Endodermal cell (in vitro differentiated cells): ENCODE data around the gene TAF4B. TPM values are rescaled to one million over a fixed set of nuclear protein-coding genes. Genes with fewer than 3 reads are reported as not detected.

Source experiments
- DNase-seq: peaks from one replicate; pipeline ENCODE4 v3.0.0-alpha.2; 2017
- H3K27ac ChIP-seq: 2 replicates; pipeline ENCODE4 v1.5.1; 2013; ENCODE audit warnings: mild to moderate bottlenecking, low read depth, low read length, moderate library complexity
- H3K27me3 ChIP-seq: 2 replicates; pipeline ENCODE4 v1.6.1; 2013; ENCODE audit warnings: mild to moderate bottlenecking, low read length, moderate library complexity; ENCODE audit not compliant: insufficient read depth, control insufficient read depth, poor library complexity, severe bottlenecking
- H3K36me3 ChIP-seq: 2 replicates; pipeline ENCODE4 v1.7.0; 2013; ENCODE audit warnings: mild to moderate bottlenecking, low read length, moderate library complexity; ENCODE audit not compliant: control insufficient read depth, insufficient read depth
- H3K4me1 ChIP-seq: one replicate; pipeline ENCODE4 v1.7.0; 2013; ENCODE audit warnings: low read length; ENCODE audit not compliant: control insufficient read depth, insufficient read depth
- H3K4me3 ChIP-seq: 2 replicates; pipeline ENCODE4 v1.5.1; 2013; ENCODE audit warnings: mild to moderate bottlenecking, low read length, moderate library complexity
- H3K9ac ChIP-seq: 2 replicates; pipeline ENCODE4 v1.6.1; 2013; ENCODE audit warnings: mild to moderate bottlenecking, low read length, moderate library complexity; ENCODE audit not compliant: poor library complexity, severe bottlenecking; ENCODE audit errors: extremely low read depth
- H3K9me3 ChIP-seq: 2 replicates; pipeline ENCODE4 v1.6.1; 2013; ENCODE audit warnings: mild to moderate bottlenecking, low read length, moderate library complexity; ENCODE audit not compliant: control insufficient read depth
- H3K27ac Mint-ChIP-seq: 2 replicates; pipeline ENCODE4 v1.8.0; 2020; ENCODE audit warnings: mixed read lengths
- H3K27me3 Mint-ChIP-seq: 2 replicates; pipeline ENCODE4 v1.8.0; 2021; ENCODE audit warnings: mild to moderate bottlenecking, mixed read lengths; ENCODE audit not compliant: insufficient read depth
- H3K36me3 Mint-ChIP-seq: 2 replicates; pipeline ENCODE4 v1.8.0; 2020; ENCODE audit warnings: low read depth, mixed read lengths
- H3K4me1 Mint-ChIP-seq: 2 replicates; pipeline ENCODE4 v1.8.0; 2020; ENCODE audit warnings: mixed read lengths
- H3K4me3 Mint-ChIP-seq: 2 replicates; pipeline ENCODE4 v1.8.0; 2020; ENCODE audit warnings: mild to moderate bottlenecking, moderate library complexity, mixed read lengths
- H3K9me3 Mint-ChIP-seq: 2 replicates; pipeline ENCODE4 v1.8.0; 2020; ENCODE audit warnings: mild to moderate bottlenecking, mixed read lengths
- CTCF ChIP-seq: fragments of 200-600 bp; sonication (generic); conservative IDR thresholded peaks from 2 replicates; pipeline ENCODE4 v1.5.0; 2021; ENCODE audit warnings: antibody characterized with exemption, mild to moderate bottlenecking
- WGBS, 2 experiments: methylation state at CpG; one replicate each; pipeline versions ENCODE4 v1.1.5 to v1.1.7; 2013; ENCODE audit warnings: missing lambda C conversion rate in 2 of 2, mixed read lengths in 1 of 2; ENCODE audit not compliant: insufficient coverage in 1 of 2, insufficient read length in 1 of 2; 5-methylcytosine and 5-hydroxymethylcytosine counted together
- total RNA-seq, 2 donors: library from RNA; stranded (reverse); fragmentation: NEBNext Ultra II Directional in 1 of 2; extraction: Animal tissue kit (Norgen Biotek cat#: 25700) in 1 of 2; gene quantifications; 2 replicates in 1 of 2; 3 replicates in 1 of 2; pipeline ENCODE4 v1.2.1, GENCODE V29; 2021

TAF4B gene
- total RNA-seq, 2 donors from 2014 or later: 6.9 to 7.7 TPM

GRCh38 chr18:26438980-26439379 is 212.7 kb downstream of the TAF4B start:
- Mint-ChIP-seq H3K4me1 (no peaks in the 10 kb centered on the region), H3K27me3 (peaks cover 11% of the 10 kb centered on the region), H3K4me3 (no peak overlapping the region), H3K27ac (no peak overlapping the region), H3K36me3 (no peaks in the 10 kb centered on the region), H3K9me3 (no peaks in the 10 kb centered on the region)
- H3K27ac ChIP-seq: no peak overlapping the region
- no peak for DNase-seq
- H3K4me3 ChIP-seq: no peak overlapping the region
- 82 to 92% methylated on average over 3 to 5 of the region's 5 CpGs for WGBS, 2 experiments
- H3K4me1 ChIP-seq: no peaks in the 10 kb centered on the region
- no peak overlapping the region for H3K9ac ChIP-seq
- no peaks in the 10 kb centered on the region for H3K27me3 ChIP-seq
- TF ChIP-seq CTCF: no peak
- H3K9me3 ChIP-seq: peaks cover 2% of the 10 kb centered on the region
- no peaks in the 10 kb centered on the region for H3K36me3 ChIP-seq

- WGBS, 2 experiments: 96 to 100% methylated on average over 2 to 4 of the region's 4 CpGs
- TF ChIP-seq CTCF: no peak
- Histone ChIP-seq H3K9ac (no peak overlapping the region), H3K4me3 (no peak overlapping the region), H3K36me3 (no peaks in the 10 kb centered on the region), H3K4me1 (no peaks in the 10 kb centered on the region), H3K9me3 (peaks cover 5% of the 10 kb centered on the region), H3K27me3 (no peaks in the 10 kb centered on the region), H3K27ac (no peak overlapping the region)
- no peaks in the 10 kb centered on the region for H3K4me1 Mint-ChIP-seq
- H3K27me3 Mint-ChIP-seq: peaks cover 11% of the 10 kb centered on the region
- no peaks in the 10 kb centered on the region for H3K36me3 Mint-ChIP-seq
- no peaks in the 10 kb centered on the region for H3K9me3 Mint-ChIP-seq
- no peak for DNase-seq
- no peak overlapping the region for H3K4me3 Mint-ChIP-seq
- H3K27ac Mint-ChIP-seq: no peak overlapping the region
These were observed 213.3 kb downstream of the TAF4B start for GRCh38 chr18:26439537-26439936.

GRCh38 chr18:26440644-26441043 is 214.4 kb downstream of the TAF4B start:
- no peak for DNase-seq
- Histone ChIP-seq H3K36me3 (no peaks in the 10 kb centered on the region), H3K27ac (no peak overlapping the region), H3K4me1 (no peaks in the 10 kb centered on the region), H3K9ac (no peak overlapping the region), H3K4me3 (no peak overlapping the region), H3K27me3 (no peaks in the 10 kb centered on the region), H3K9me3 (peaks cover 5% of the 10 kb centered on the region)
- Mint-ChIP-seq H3K4me1 (no peaks in the 10 kb centered on the region), H3K27ac (no peak overlapping the region), H3K27me3 (peaks cover 11% of the 10 kb centered on the region), H3K4me3 (no peak overlapping the region), H3K9me3 (no peaks in the 10 kb centered on the region), H3K36me3 (no peaks in the 10 kb centered on the region)
- TF ChIP-seq CTCF: no peak
- WGBS, 2 experiments: 89 to 92% methylated on average over 7 to 8 of the region's 8 CpGs

Other genes starting within 250 kb of the TAF4B start
- gene SS18, start 135.8 kb upstream of the TAF4B start, total RNA-seq: 10 to 100 TPM; 84.9 to 87.6 TPM
- not detected for gene PSMA8, start 92.6 kb upstream of the TAF4B start, total RNA-seq